ENCODE data around the gene GPR26.
"Not testable (repeated sequence)": the region's sequence is repeated elsewhere in the genome, so short reads cannot be mapped to it uniquely, and the experiment has no call there.

Gene GPR26

GRCh38 chr10:123724747-123725146 is 58.6 kb downstream of the GPR26 start:
- ChIA-PET CTCF (no interaction called here), POLR2A (no interaction called here)
- no peak for DNase-seq (ENCODE audit: extremely low spot score)
- TF ChIP-seq HDGF (IDR thresholded peaks at IDR 0.05; ENCODE audit: borderline replicate concordance) (no peak), ELF4 (IDR thresholded peaks at IDR 0.05) (no peak), FOXM1 (IDR thresholded peaks at IDR 0.05; ENCODE audit: borderline replicate concordance) (no peak), NFRKB (IDR thresholded peaks at IDR 0.05) (no peak), FOXA1 (IDR thresholded peaks at IDR 0.05) (no peak), ZNF384 (IDR thresholded peaks at IDR 0.05) (no peak), L3MBTL2 (conservative IDR thresholded peaks at IDR 0.05) (no peak), PKNOX1 (IDR thresholded peaks at IDR 0.05) (no peak), FOXK2 (IDR thresholded peaks at IDR 0.05) (no peak), TARDBP (IDR thresholded peaks at IDR 0.05) (no peak), LEF1 (IDR thresholded peaks at IDR 0.05; ENCODE audit: borderline replicate concordance) (no peak), SUZ12 (IDR thresholded peaks at IDR 0.05) (no peak)

DNA sequence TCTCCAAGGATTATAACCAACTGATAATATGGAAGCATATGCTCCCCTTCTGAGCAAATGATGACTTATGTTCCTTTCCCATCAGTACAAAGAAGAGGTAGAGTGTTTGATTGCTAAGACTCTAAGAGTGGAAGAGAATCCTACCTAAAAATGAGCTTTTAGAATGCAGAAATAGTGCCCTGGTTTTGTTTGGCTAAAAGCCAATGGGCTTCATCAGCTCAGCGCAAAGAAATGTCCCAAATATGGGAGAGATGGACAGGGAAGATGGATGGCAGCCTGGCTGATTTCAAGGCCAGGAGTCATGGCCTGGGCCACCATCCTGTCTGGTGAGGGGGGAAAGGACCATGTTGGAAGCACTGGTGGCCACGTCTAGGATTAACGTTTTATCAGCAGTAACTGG is 60.2 kb downstream of the GPR26 start:
- POLR2A ChIA-PET, result no interaction called here
- CTCF ChIA-PET, result no interaction called here
- DNase-seq (ENCODE audit: extremely low spot score), result no peak
- TF ChIP-seq FOXK2 (IDR thresholded peaks at IDR 0.05), result no peak
- no peak for TF ChIP-seq HDGF (IDR thresholded peaks at IDR 0.05; ENCODE audit: borderline replicate concordance)
- TF ChIP-seq FOXA1 (IDR thresholded peaks at IDR 0.05), result no peak
- no peak for TF ChIP-seq BHLHE40 (IDR thresholded peaks at IDR 0.05; ENCODE audit: borderline replicate concordance)
- no peak for TF ChIP-seq SP1 (IDR thresholded peaks at IDR 0.05)
- no peak for TF ChIP-seq NFRKB (IDR thresholded peaks at IDR 0.05)
- no peak for TF ChIP-seq ARNT (IDR thresholded peaks at IDR 0.05)
- TF ChIP-seq PKNOX1 (IDR thresholded peaks at IDR 0.05), result no peak
- no peak for TF ChIP-seq ELF4 (IDR thresholded peaks at IDR 0.05)
- TF ChIP-seq L3MBTL2 (conservative IDR thresholded peaks at IDR 0.05), result no peak

DNA sequence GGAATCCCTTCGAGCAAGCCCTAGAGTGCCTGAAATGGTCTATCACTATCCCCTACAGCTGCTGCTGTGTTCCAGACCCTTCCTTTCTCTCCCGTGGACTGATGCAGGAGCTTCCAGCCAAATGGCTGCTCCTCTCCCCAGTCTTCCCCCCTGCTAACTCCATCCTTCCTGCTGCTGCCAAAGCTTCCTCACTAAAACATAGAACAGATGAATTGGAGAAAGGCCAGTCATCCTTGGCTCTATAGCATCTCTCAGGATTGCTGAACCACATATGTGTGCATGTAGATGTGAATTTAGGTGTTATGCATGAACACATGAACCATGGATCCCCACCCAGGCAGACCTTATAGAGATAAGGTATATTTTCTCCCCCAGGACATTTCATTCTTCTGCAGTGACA is 60.7 kb downstream of the GPR26 start:
- POLR2A ChIA-PET, result no interaction called here
- CTCF ChIA-PET, result no interaction called here
- TF ChIP-seq L3MBTL2 (conservative IDR thresholded peaks at IDR 0.05) (no peak), SP1 (IDR thresholded peaks at IDR 0.05) (no peak), FOXK2 (IDR thresholded peaks at IDR 0.05) (no peak), FOXM1 (IDR thresholded peaks at IDR 0.05; ENCODE audit: borderline replicate concordance) (no peak), NFRKB (IDR thresholded peaks at IDR 0.05) (no peak), ARNT (IDR thresholded peaks at IDR 0.05) (no peak), SUZ12 (IDR thresholded peaks at IDR 0.05) (no peak), BHLHE40 (IDR thresholded peaks at IDR 0.05; ENCODE audit: borderline replicate concordance) (no peak), CTBP1 (IDR thresholded peaks at IDR 0.05; ENCODE audit: borderline replicate concordance) (no peak), LEF1 (IDR thresholded peaks at IDR 0.05; ENCODE audit: borderline replicate concordance) (no peak), ELF4 (IDR thresholded peaks at IDR 0.05) (no peak), ZNF384 (IDR thresholded peaks at IDR 0.05) (no peak), HDGF (IDR thresholded peaks at IDR 0.05; ENCODE audit: borderline replicate concordance) (no peak)
- DNase-seq (ENCODE audit: extremely low spot score), result no peak

DNA sequence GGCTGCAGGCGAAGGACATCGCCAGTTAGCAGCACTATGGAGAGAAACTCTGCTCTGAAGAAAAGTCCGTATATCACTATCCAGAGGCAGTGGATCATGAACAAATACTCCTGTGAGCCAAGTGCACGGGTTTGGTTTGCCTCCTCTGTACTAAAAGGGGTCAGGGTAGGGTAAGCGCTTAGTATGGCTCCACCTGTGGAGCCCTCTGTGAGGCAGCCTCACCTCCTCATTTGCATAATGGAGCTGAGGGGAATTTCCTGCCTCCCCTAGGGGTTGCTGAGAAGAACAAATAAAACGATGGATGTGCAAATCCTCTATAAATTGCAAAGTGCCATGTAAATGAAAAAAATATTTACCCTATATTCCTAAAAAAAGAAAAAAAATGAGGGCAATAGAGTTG is 63.4 kb downstream of the GPR26 start:
- CTCF ChIA-PET, result no interaction called here
- TF ChIP-seq HDGF (IDR thresholded peaks at IDR 0.05; ENCODE audit: borderline replicate concordance) (no peak), SP1 (IDR thresholded peaks at IDR 0.05) (no peak), LEF1 (IDR thresholded peaks at IDR 0.05; ENCODE audit: borderline replicate concordance) (no peak), TARDBP (IDR thresholded peaks at IDR 0.05) (no peak), L3MBTL2 (conservative IDR thresholded peaks at IDR 0.05) (no peak), NFRKB (IDR thresholded peaks at IDR 0.05) (no peak), PKNOX1 (IDR thresholded peaks at IDR 0.05) (no peak), BHLHE40 (IDR thresholded peaks at IDR 0.05; ENCODE audit: borderline replicate concordance) (no peak)
- no peak for DNase-seq (ENCODE audit: extremely low spot score)
- POLR2A ChIA-PET, result no interaction called here

DNA sequence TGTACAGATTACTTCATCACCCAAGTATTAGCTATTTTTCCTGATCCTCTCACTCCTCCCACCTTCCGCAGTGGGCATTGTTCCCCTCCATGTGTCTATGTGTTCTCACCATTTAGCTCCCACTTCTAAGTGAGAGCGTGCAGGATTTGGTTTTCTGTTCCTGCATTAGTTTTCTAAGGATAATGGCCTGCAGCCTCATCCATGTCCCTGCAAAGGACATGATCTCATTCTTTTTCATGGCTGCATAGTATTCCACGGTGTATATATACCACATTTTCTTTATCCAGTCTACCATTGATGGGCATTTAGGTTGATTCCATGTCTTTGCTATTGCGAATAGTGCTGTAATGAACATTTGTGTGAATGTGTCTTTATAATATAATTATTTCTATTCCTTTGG is 70.8 kb downstream of the GPR26 start:
- CTCF ChIA-PET; DNase-seq (ENCODE audit: extremely low spot score); POLR2A ChIA-PET: not testable (repeated sequence)

GRCh38 chr10:123741146-123741545 is 75.0 kb downstream of the GPR26 start:
- ChIA-PET POLR2A (no interaction called here), CTCF (no interaction called here)

More at GRCh38 chr10:123741146-123741545, 75.0 kb downstream of the GPR26 start:
- no peak for DNase-seq (ENCODE audit: extremely low spot score)
- TF ChIP-seq HDGF (IDR thresholded peaks at IDR 0.05; ENCODE audit: borderline replicate concordance) (no peak), TARDBP (IDR thresholded peaks at IDR 0.05) (no peak), BHLHE40 (IDR thresholded peaks at IDR 0.05; ENCODE audit: borderline replicate concordance) (no peak), PKNOX1 (IDR thresholded peaks at IDR 0.05) (no peak), L3MBTL2 (conservative IDR thresholded peaks at IDR 0.05) (no peak)
